Endothelial cell (in vitro differentiated cells): ENCODE measurements around the gene RBM10. TPM values are rescaled to one million over a fixed set of nuclear protein-coding genes. Genes with fewer than 3 reads are reported as not detected.
A peak's percentile ranks its signal among the peaks of the same experiment; 100 is the strongest.

Experiments
- DNase-seq: peaks from one replicate; pipeline ENCODE4 v3.0.0; 2021; ENCODE audit warnings: low spot score
- H3K27ac Mint-ChIP-seq: one replicate; pipeline ENCODE4 v1.8.0; 2021; ENCODE audit warnings: mixed read lengths, inconsistent platforms; ENCODE audit not compliant: unreplicated experiment
- H3K27me3 Mint-ChIP-seq: one replicate; pipeline ENCODE4 v1.8.0; 2021; ENCODE audit warnings: mild to moderate bottlenecking, moderate library complexity, mixed read lengths, inconsistent platforms; ENCODE audit not compliant: unreplicated experiment
- H3K36me3 Mint-ChIP-seq: one replicate; pipeline ENCODE4 v1.8.0; 2021; ENCODE audit warnings: mild to moderate bottlenecking, low read depth, mixed read lengths, inconsistent platforms; ENCODE audit not compliant: unreplicated experiment
- H3K4me1 Mint-ChIP-seq: one replicate; pipeline ENCODE4 v1.8.0; 2021; ENCODE audit warnings: mild to moderate bottlenecking, mixed read lengths, inconsistent platforms; ENCODE audit not compliant: unreplicated experiment
- H3K4me3 Mint-ChIP-seq: one replicate; pipeline ENCODE4 v1.8.0; 2021; ENCODE audit warnings: mild to moderate bottlenecking, mixed read lengths, inconsistent platforms; ENCODE audit not compliant: unreplicated experiment
- H3K9me3 Mint-ChIP-seq: one replicate; pipeline ENCODE4 v1.8.0; 2021; ENCODE audit warnings: mixed read lengths, inconsistent platforms; ENCODE audit not compliant: unreplicated experiment
- total RNA-seq: library from RNA; stranded (reverse); fragmentation: NEBNext Ultra II Directional; extraction: Animal tissue kit (Norgen Biotek cat#: 25700); gene quantifications from one replicate; pipeline ENCODE4 v1.2.1, GENCODE V29; 2021; ENCODE audit not compliant: unreplicated experiment
- TF ChIP-seq, protein P1 (sequence below): fragments of 200-600 bp; sonication (generic); IDR thresholded peaks from one replicate; pipeline ENCODE4 v1.5.0; 2021; ENCODE audit warnings: antibody characterized with exemption; ENCODE audit not compliant: unreplicated experiment

The RBM10 gene
- total RNA-seq, 1 donor from 2014 or later, result 42.1 TPM

DNA sequence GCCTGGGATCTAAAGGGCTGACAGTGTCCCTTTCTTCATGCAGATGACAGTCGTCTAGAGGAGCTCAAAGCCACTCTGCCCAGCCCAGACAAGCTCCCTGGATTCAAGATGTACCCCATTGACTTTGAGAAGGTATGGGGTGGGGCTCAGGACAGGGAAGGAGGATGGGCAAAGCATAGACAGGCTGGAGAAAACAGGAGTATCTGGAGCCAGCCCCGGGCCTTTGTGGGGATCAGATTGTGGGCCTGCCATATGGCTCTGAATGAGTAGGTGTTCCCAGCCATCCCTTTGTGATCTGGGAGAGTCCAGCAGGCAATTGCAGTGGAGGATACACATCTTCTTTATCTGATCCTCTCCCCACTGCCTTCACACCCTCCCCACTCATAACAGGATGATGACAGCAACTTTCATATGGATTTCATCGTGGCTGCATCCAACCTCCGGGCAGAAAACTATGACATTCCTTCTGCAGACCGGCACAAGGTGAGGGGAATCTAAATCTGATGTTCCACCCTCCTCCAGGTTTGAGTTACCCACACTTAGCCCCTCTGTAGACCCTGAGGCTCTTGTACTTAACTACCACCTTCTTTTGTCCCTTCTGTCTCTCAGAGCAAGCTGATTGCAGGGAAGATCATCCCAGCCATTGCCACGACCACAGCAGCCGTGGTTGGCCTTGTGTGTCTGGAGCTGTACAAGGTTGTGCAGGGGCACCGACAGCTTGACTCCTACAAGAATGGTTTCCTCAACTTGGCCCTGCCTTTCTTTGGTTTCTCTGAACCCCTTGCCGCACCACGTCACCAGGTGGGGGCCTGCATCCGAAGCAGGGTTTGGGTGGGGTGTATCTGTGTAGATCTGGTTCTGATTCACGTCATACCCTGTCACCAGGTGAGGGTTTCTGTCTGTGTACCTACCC lies 67.6 kb downstream of the RBM10 start:
- no peak overlapping the region for H3K27ac Mint-ChIP-seq
- peaks cover 15% of the 10 kb centered on the region for H3K27me3 Mint-ChIP-seq
- DNase-seq, result no peak
- TF ChIP-seq, protein P1, sequence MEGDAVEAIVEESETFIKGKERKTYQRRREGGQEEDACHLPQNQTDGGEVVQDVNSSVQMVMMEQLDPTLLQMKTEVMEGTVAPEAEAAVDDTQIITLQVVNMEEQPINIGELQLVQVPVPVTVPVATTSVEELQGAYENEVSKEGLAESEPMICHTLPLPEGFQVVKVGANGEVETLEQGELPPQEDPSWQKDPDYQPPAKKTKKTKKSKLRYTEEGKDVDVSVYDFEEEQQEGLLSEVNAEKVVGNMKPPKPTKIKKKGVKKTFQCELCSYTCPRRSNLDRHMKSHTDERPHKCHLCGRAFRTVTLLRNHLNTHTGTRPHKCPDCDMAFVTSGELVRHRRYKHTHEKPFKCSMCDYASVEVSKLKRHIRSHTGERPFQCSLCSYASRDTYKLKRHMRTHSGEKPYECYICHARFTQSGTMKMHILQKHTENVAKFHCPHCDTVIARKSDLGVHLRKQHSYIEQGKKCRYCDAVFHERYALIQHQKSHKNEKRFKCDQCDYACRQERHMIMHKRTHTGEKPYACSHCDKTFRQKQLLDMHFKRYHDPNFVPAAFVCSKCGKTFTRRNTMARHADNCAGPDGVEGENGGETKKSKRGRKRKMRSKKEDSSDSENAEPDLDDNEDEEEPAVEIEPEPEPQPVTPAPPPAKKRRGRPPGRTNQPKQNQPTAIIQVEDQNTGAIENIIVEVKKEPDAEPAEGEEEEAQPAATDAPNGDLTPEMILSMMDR, result no peak
- no peaks in the 10 kb centered on the region for H3K9me3 Mint-ChIP-seq
- H3K4me3 Mint-ChIP-seq, result no peak overlapping the region
- H3K4me1 Mint-ChIP-seq, result peaks cover 14% of the 10 kb centered on the region
- peaks cover 37% of the 10 kb centered on the region for H3K36me3 Mint-ChIP-seq

GRCh38 chrX:47214435-47215077 lies 69.5 kb downstream of the RBM10 start:
- DNase-seq, result no peak
- peaks cover 19% of the 10 kb centered on the region for H3K27me3 Mint-ChIP-seq
- no peaks in the 10 kb centered on the region for H3K9me3 Mint-ChIP-seq
- H3K27ac Mint-ChIP-seq, result no peak overlapping the region
- H3K4me1 Mint-ChIP-seq, result peaks cover 17% of the 10 kb centered on the region
- TF ChIP-seq, protein P1, result no peak
- H3K4me3 Mint-ChIP-seq, result no peak overlapping the region
- peaks cover 32% of the 10 kb centered on the region for H3K36me3 Mint-ChIP-seq

DNA sequence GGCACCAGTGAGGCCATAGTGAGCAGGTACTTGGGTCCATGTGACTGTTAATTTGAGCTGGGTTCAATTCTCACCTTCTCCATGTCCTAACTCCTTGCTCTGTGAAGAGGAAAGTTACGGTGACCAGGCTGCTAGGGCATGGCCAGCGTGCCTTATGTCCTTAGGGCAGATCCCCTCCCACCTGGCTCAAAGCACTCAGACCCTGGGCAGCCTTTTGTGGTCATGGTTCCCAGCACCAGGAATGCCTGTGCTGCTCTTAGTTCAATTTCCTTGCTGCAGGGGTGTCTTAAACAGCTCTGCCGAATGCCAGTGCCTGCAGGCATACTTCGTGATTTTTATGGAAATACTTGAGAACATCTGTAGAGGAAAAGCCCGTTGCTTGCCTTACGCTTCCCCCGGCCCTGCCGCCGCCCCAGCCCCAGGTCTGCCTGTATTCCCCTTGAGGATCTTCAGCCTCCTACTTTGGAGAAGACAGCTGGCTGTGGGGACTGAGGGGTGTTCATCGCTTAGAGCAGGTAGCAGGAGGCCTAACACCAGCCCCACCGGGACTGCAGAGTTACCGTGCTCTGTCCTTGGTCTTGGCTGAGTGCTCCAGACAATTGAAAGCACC lies 70.4 kb downstream of the RBM10 start:
- Mint-ChIP-seq H3K4me1 (peaks cover 25% of the 10 kb centered on the region), H3K27ac (no peak overlapping the region), H3K9me3 (no peaks in the 10 kb centered on the region)

GRCh38 chrX:47216393-47216925 lies 71.4 kb downstream of the RBM10 start:
- Mint-ChIP-seq H3K27ac (peak overlapping the region; percentile 87), H3K4me1 (peaks cover 32% of the 10 kb centered on the region), H3K27me3 (peaks cover 19% of the 10 kb centered on the region), H3K36me3 (peaks cover 32% of the 10 kb centered on the region), H3K4me3 (peak overlapping the region; percentile 94), H3K9me3 (no peaks in the 10 kb centered on the region)
- TF ChIP-seq, protein P1, result no peak
- DNase-seq, result no peak

More for the DNA sequence above, 70.4 kb downstream of the RBM10 start:
- DNase-seq, result no peak
- Mint-ChIP-seq H3K36me3 (peaks cover 36% of the 10 kb centered on the region), H3K4me3 (no peak overlapping the region), H3K27me3 (peaks cover 19% of the 10 kb centered on the region)
- TF ChIP-seq, protein P1, result no peak
